GM19455 (cell line): ENCODE results near the gene NFIA.

Experiments
- ATAC-seq: cut with Tn5 transposase; IDR thresholded peaks from one replicate; pipeline ENCODE4 v1.9.1; 2021; ENCODE audit not compliant: unreplicated experiment

NFIA gene

DNA sequence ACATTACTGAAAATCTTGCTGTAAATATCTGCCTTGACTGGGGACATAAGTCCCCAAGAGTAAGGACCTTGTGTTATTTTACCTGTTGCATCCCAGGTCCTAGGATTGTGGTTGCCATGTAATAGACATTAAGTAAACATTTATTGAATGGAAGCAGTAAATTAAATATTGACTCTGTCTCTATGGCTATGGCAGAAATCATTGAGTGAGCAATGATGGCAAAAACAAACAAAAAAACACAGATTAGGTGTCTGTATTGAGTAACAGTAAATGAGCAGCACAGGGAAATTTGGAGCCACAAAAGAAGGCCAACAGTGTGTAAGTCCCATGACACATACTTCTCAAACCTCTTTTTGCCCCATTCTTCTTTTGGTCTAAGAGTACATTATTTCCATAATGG lies 240.4 kb downstream of the NFIA start:
- no peak for ATAC-seq

DNA sequence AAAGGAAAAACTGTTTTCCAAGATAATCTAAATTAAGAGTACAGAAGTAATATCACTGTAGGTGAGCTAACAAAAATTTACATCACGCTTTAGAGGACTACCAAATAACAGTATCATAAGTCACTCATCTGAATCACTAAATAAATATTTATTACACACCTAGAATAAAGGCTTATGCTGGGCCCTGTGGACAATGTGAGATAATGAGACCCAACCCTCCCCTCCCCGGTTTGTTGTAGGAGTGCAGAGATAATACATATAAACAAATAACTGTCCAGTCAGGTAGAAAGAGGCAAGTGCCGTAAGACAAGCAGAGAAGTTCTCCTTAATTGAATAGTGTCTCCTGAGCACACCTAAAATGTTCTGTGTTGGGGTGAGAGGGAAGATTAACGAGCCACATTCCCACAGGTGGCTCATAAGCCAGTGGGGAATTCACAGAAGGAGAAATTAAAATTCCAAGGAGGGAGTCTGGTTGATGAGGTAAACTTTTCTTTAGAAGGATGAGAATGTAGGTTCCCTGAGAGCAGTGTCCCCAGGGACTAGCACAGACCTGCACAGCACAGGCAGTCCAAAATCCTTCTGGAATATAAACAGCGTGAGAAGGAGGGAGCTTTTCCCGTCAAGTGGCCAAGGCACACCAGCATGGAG lies 241.4 kb downstream of the NFIA start:
- ATAC-seq: no peak

DNA sequence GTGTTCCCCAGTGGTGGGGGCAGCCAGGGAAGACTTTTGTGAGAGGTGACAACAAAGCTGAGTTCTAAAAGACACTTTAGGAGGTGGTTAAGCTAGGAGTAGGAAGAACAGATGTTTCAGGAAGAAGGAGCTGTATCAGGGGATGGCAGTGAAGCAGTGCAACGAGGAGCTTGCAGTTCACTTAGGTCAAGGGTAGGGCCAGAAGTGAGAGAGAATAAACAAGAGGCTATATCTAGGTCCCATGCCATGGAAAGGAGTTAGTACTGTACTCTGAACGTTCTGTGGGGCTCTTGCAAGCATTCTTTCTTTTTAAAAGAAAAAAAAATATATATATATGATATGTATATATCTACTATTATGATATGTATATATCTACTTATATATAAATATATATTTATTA lies 244.4 kb downstream of the NFIA start:
- no peak for ATAC-seq

DNA sequence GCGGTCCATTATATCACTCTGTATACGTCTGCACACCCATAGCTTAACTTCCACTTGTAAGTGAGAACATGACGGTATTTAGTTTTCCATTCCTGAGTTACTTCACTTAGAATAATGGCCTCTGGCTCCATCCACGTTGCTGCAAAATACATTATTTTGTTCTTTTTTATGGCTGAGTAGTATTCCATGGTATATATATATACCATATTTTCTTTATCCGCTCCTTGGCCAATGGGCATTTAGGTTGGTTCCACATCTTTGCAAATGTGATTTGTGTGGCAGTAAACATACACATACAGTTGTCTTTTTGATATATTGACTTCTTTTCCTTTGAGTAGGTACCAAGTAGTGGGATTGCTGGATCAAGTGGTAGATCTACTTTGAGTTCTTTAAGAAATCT lies 245.1 kb downstream of the NFIA start:
- no peak for ATAC-seq

DNA sequence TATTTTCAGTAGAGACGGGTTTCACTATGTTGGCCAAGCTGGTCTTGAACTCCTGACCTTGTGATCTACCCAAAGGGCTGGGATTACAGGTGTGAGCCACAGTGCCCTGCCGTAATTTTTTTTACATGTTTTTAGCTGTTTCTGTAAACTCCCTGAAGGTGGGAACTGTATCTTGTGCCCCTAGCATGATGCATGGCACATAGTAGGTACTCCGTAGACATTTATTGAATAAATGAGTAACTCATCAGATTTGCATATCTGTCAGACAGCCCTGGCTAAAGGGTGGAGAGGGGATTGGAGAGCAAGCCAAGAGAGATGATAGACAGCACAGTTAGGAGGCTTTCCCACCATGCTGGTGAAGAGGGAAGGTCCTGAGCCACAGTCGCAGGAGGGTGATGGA lies 247.2 kb downstream of the NFIA start:
- no peak for ATAC-seq

DNA sequence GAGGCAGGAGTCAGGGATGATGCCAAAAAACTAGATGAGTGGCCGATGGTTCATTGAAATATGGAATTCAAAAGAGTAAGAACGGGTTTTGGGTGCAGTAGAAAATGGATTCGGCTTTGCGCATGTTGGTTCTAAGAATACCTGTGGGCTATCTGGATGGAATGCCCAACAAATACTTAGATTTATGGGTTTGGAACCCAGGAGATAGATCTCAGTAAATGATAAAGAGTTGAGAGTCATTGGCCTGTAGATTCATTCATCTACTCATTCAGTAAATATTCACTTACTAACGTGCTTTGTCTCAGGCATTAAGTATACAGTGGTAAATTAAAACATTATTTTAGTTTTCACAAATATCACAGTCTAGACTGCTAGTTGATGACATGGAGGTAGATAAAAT lies 247.7 kb downstream of the NFIA start:
- ATAC-seq: no peak

DNA sequence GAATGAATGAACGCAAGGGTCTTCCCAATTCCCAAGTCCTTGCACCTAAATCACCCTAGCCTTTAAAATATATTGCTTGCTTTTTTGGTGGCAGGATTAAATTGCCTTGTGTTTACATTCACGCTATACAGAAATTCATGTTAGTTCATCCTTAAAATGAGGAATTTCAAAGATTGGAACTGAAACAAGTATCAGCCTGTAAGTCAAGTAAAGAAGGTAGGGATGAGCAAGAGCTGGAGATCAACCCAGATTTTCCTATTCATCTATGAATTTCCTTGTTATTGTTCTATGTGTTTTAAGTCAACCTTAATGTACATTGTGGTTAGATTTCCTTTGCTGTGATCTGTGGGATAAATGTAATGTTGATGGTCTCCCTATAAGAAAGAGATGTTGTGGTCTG lies 248.2 kb downstream of the NFIA start:
- no peak for ATAC-seq

DNA sequence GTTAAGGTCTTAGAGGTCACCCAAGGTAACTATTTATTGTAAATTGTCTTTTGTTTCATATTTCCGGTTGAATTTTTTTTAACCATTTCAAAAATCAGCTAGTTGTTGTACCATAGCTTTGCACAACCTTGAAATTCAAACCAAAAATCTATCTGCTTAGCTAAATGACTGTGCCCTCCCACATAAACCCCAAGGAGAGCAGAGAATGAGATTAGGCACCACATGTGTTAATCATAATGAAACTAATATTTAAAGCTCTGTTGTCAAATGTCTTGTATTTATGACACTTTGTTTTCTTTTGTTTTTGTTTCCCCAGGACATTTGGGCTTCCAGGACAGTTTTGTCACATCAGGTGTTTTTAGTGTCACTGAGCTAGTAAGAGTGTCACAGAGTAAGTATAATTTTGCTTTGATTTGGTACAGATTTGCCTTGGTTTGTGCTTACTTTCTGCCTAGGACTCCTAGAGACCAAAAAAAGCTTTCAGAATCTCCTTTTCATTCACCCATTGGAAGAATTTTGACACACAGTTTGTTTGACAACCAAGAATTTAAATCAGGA lies 249.9 kb downstream of the NFIA start:
- ATAC-seq: peak; percentile 98

DNA sequence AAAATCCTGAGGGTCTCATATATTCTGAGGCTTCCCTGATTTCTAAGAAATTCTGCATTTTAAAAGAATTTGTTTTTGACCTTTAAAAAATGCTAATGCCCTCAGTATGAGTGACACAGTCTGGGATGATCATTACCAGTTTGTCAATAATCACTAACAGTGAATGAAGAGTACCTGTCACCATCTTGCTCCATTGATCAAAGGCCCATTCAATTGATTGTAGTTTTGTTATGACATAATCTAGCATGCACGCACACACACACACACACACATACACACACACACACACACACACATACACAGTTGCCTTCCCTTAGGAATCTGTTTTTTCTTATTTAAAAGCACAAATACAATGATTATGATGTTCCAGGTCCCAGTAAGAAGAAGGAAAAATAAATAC lies 250.4 kb downstream of the NFIA start:
- no peak for ATAC-seq

DNA sequence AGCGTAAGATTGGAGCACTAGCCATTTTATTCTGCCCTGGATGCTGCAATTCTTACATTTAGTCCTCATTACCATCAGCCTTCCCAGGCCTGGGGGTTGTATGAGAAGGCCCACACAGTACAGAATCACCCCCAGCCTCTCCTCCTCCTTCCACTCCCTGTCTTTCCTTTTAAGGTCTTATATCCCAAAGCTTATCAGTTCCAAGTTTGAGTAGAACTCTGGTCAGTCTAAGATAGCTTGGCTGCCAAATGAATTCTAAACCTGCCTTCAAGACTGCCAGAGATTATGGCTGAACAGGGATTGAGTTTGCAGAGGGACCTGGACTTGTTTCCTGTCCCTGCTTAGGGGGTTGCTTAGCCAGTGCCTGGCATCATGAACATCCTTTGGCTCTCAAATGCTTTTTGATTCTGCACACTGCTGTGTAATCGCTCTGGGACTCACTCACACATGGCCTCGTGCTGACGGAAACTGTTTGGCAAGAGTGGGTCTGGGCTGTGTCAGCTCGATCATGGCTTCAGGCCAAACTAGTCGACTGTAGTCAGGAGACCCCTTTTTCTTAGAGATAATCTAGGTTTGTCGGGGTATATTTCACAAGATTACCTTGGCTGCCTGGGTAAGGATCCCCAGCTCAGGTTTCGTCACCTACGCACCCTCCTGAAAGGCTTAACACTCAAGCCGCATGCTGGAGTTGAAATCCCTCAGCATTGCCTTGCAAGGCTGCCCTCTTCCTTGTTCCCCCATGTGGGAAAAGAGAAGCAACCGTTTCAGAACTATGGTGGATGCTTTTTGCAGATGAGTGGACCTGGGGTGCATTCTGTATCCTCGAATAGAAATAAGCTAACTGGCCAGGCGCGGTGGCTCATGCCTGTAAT lies 252.6 kb downstream of the NFIA start:
- no peak for ATAC-seq

DNA sequence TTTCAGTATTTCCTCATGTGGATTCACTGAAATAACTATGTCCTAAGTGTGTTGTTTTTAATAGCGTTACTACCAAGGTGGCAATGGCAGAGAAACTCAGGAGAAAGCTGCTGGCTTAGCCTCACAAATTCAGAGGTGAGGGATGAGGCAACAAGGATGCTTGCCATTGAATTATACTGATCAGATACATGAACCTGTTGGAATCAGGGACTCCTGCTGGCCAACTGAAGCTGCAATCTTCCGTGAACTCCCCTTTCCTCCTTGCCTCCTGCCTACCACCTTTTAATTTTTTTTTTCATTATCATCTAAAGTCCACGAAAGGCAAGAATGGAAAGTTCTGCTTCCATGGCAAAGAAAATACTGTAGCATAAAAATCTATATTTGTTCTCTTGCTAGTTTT lies 254.7 kb downstream of the NFIA start:
- no peak for ATAC-seq

DNA sequence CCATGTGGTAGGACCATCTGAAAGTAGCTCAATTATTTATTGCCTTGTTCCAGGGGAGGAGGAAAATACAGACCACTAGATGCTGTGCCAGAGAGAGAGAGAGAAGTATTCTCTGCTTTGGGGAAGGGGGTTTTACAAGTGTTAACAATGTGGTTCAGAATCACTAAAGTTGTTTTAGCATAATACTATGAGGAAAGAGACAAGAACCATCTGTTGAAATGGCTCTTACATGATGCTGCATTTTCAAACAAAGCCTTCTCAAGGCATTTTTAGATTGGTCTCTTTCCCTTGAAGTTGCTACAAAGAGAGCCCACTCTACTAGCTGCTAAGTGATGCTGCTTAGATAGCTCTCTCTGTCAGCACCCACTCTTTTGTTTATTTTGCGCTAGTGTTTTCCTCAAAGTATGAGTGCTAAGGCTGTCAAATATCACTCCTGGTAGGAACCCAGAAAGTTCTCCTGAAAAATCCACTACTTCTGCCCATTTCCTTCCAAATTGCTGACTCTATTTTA lies 255.1 kb downstream of the NFIA start:
- no peak for ATAC-seq

DNA sequence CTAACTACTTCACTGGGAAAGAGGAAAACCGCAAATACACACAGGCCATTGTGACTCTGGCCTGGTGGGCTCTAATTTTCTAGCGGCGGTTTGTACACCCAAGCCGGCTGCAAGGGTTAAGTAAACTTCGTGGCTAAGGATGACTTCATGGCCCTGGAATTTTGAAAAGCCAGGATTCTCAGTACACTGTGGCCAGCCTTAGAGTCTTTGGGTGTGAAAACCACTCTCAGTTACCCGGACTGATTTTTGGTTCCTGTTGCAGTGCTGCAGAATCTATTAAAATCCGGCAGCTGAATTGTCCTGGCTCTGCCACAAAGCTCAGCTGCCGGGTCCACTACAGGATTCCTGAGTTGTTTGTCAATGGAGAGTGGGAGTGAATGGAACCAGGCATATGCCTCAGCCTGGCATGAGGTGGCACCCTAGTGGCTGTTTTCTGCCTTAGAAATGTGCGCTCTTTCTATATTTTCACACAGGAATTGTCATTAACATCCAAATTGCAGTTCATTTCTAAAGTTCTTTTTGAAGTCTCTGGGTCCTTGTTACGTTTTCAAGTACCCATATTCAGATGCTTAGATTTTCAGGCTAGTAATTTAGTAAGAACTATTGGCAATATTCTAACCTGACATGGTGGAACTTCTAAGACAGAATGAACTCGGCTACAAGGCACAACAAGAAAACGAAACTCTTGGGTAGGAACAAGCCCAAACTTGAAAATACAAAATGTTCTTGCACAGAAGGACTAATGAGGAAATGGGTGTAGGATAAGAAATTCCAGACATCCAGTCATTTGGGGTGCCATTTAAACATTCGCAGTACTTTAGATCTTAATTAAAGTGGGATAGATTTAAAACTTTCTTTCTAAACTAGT lies 255.9 kb downstream of the NFIA start:
- no peak for ATAC-seq

DNA sequence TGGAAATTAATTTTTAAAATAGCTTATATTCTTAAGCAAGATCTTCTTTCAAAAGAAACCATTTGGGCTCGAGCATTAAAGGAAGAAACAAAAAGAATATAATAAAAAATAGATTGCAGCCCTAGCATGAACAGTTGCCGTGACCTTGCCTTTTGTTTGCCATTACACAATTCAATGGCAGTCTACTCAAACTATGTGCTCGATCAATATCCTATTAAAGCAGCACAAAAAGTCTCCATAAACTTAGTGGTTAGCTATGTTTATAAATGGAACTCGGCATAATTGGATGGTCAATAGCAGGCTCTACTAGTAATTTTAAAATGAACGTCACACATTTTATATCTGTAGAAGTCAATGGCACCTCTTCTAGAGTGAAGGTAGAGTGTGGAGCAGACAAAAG lies 256.5 kb downstream of the NFIA start:
- ATAC-seq: no peak

DNA sequence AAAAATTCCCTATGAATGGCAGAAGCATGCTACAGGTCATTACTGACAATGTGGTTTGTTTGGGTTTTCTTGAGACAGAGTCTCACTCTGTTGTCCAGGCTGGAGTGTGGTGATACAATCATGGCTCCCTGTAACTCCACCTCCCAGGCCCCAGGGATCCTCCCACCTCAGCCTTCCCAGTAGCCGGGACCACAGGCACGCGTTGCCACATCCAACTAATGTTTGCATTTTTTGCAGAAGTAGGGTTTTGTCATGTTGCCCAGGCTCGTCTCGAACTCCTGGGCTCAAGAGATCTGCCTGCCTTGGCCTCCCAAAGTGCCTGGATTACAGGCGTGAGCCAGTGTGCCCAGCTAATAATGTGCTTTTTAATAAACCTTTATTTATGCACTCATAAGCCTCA lies 259.1 kb downstream of the NFIA start:
- ATAC-seq: no peak

DNA sequence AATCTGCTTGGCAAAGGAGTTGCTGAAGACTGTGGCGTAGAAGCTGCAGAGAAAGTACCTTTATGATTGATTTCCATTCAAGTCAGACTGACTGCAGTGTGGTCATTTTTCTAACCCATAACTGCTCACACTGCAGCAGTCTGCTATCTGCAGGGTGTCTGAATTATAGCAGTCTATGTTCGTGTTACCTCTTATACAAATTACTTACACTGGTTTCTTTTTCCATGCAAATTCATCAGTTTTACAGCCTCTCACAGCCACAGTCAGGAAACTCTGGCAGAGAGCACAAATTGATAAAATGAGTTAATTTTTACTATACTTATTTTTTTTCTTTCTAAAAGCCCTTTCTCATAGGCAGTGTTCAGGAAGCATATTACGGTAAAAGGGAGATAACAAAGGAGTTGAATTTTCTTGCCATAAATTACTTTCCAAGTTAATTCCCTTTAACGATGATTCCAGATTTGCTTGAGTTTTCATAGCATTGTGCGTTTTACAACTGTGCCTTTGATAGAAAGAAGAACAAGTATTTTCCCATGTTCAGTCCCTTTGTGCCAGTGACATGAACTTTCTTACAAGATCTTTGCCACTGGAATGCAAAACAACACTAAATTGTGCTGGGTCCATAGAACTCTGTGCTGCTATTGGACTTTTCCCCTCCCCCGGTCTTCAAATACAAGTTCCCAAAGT lies 261.5 kb downstream of the NFIA start:
- no peak for ATAC-seq

DNA sequence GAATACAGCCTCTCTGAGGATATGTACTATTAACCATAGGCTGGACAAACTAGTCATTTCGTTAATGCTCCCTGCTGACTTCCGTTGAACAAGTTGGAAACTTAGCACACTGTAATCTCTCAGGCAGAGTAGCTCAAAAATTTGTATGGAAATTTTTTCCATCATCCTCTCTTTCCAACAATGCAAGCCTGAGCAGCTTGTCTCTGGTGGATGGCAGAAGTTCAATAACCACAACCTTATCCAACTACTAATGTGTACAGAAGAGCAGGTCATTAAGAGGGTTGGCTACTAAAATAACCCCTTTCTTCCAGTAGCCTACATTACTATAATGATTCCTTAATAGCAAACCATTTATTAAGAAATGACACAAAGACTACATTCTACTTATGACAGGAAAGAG lies 262.3 kb downstream of the NFIA start:
- no peak for ATAC-seq

DNA sequence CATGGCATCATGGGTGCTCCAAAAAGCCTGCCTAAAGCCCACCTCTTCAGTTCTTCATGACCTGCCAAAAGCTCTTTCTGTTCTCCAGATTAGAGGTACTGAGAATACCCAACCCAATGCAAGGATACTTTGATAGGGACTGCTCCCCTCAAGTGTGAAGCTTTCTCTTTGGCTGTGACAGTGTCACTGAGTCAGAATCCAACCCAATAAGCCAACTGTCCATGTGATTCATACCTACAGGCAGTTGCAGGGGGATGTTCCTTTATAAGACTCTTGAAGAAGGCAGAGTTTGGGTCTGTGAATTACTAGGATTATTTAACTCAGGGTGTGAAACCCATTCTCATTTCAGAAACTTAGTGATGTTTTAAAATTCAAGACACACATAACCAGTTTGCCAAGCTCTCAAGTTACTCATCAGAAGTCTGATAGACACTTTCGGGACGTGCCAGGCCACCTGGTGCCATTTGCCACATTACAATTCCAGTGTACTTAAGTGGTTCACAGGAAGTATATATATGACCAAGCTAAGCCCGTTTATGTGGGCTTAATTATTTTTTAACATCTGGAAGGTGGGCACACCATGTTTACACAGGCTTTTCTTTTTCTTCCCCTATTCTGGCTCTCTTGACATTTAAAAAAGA lies 265.8 kb downstream of the NFIA start:
- no peak for ATAC-seq

DNA sequence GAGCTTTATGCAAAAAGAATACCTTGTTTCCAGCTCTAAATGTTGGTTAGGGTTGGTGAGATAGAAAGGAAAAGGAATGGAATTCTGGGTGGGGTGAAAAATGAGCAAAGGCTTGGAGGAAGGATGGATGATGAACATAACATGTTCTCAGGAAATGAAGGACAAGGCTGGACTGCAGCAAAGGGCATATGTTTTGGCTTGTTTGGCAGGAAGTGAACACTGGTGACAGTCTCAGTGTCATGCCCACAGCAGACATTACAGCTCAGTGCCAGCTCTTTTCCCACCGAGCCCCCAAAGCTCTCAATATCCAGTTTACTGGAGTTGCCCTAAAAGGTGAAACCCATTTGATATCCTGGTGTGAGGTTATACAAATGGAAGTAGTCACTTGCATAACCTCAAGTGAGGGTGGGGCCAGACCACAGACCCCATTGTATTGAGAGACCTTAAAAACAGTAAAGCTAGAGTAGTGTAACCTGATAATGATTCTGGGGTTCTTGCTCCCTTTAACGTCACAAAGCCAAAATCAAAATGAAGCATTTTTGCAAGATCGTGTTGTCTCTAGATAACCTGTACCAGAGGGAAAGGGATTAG lies 270.6 kb downstream of the NFIA start:
- no peak for ATAC-seq
